DMS153 treated with DMSO at 0.1 percent for 48 hours (cell line): ENCODE measurements around the gene WDR72.

Experiments
- DNase-seq: peaks from one replicate; lab custom pipeline; 2025; ENCODE audit not compliant: unreplicated experiment; lab: John Stamatoyannopoulos, UW

The WDR72 gene

GRCh38 chr15:53472210-53472609, 287.3 kb downstream of the WDR72 start:
- DNase-seq, result no peak

- DNase-seq, result no peak
These were observed 288.7 kb downstream of the WDR72 start for GRCh38 chr15:53470743-53471142.

DNA sequence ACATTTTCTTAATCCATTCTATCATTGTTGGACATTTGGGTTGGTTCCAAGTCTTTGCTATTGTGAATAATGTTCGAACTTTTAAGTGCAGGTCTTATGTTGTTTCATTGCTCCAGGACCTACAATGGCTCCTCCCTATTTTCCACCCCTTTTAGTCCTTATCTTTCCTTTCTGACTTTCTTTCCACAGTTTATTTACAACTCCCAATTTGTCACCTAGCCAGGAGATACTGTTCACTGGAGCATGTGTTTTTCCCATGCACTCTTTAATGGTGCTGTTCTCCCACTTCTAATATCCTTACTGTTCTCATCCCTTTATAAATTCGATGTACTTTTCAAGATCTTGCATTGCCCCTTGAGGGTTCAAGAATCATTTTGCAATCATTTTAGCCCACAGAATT, 290.0 kb downstream of the WDR72 start:
- no peak for DNase-seq
